HG03520 (cell line): Measurements from ENCODE around the gene TIMM22.
"Not testable (repeated sequence)": the region's sequence is repeated elsewhere in the genome, so short reads cannot be mapped to it uniquely, and the experiment has no call there.

ENCODE experiments used
- ATAC-seq: cut with Tn5 transposase; IDR thresholded peaks from one replicate; pipeline ENCODE4 v1.9.1; 2021; ENCODE audit warnings: mild to moderate bottlenecking, moderate library complexity; ENCODE audit not compliant: unreplicated experiment

TIMM22 gene

GRCh38 chr17:996554-997344 is at the start of gene TIMM22:
TSS of gene TIMM22 (plus strand) at chr17:997129. CDS start at chr17:997143, 14 bp downstream.
- ATAC-seq, result peak; percentile 84

GRCh38 chr17:948284-948852 is 48.6 kb upstream of the TIMM22 start:
- ATAC-seq, result no peak

GRCh38 chr17:949623-950303 is 47.2 kb upstream of the TIMM22 start:
- ATAC-seq, result no peak

GRCh38 chr17:951325-952132 is 45.4 kb upstream of the TIMM22 start:
- no peak for ATAC-seq

- not testable (repeated sequence) for ATAC-seq
Measured at GRCh38 chr17:952592-952991, 44.3 kb upstream of the TIMM22 start.

- ATAC-seq, result no peak
Measured at GRCh38 chr17:953767-954166, 43.2 kb upstream of the TIMM22 start.

GRCh38 chr17:954431-955164 is 42.3 kb upstream of the TIMM22 start:
- ATAC-seq, result no peak

- no peak for ATAC-seq
Measured at GRCh38 chr17:956905-957304, 40.0 kb upstream of the TIMM22 start.

GRCh38 chr17:957856-958421 is 39.0 kb upstream of the TIMM22 start:
- ATAC-seq, result no peak

- ATAC-seq, result no peak
Measured at GRCh38 chr17:958712-959451, 38.0 kb upstream of the TIMM22 start.

- no peak for ATAC-seq
Measured at GRCh38 chr17:962166-962565, 34.8 kb upstream of the TIMM22 start.

GRCh38 chr17:962670-963069 is 34.3 kb upstream of the TIMM22 start:
- ATAC-seq, result no peak

GRCh38 chr17:964876-965275 is 32.1 kb upstream of the TIMM22 start:
- ATAC-seq, result no peak

- no peak for ATAC-seq
Measured at GRCh38 chr17:965311-965989, 31.5 kb upstream of the TIMM22 start.

- no peak for ATAC-seq
Measured at GRCh38 chr17:967122-967521, 29.8 kb upstream of the TIMM22 start.

- ATAC-seq, result no peak
Measured at GRCh38 chr17:968812-969730, 27.9 kb upstream of the TIMM22 start.

- ATAC-seq, result no peak
Measured at GRCh38 chr17:969811-970355, 27.0 kb upstream of the TIMM22 start.

- no peak for ATAC-seq
Measured at GRCh38 chr17:970364-970763, 26.6 kb upstream of the TIMM22 start.
